Fibroblast of upper back skin (primary cell): Measurements from ENCODE around the gene NCAPD3.
"Not testable (repeated sequence)": the region's sequence is repeated elsewhere in the genome, so short reads cannot be mapped to it uniquely, and the experiment has no call there.

ENCODE experiments used
- DNase-seq: peaks from one replicate; pipeline ENCODE4 v3.0.0-alpha.2; 2013

The NCAPD3 gene

DNA sequence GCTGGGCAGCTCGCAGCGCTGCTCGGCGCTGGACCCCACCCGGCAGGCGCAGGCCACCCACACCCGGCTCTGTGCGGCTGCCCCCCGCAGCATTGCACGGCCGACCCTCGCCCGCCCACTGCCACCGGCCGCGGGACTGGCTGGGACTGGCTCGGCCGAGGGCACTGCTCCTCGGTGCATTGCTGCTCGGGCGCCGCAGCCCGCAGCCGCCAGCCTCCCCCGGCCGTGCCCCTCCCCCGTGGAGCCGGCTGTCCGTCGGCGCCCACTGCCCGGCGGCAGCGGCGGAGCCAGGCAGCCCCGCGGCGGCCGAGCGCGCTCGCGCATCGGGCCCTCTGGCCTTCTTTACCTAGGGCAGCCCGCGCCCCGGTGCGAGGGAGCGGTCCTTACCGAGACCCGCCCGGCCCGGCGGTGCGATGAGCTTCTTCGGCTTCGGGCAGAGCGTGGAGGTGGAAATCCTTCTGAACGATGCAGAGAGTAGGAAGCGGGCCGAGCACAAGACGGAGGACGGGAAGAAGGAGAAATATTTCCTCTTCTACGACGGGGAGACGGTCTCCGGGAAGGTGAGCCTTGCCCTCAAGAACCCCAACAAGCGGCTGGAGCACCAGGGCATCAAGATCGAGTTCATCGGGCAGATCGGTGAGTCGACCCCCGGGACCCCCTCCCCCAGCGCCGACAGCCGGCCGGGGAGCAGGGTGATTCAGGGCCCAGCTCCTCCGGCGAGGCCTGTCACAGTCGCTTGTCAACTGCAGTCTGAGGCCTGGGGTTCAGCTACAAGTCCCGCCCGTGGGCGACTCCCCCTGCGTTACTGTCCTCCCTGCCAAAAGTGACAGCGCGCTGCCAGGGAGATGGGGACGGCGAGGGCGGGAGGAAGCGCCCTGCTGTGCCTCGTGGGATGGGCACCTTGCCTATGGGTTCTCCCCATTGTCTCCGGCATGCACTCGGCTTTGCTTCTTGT, 1.2 kb upstream of the NCAPD3 start:
- peak; percentile 5 for DNase-seq

DNA sequence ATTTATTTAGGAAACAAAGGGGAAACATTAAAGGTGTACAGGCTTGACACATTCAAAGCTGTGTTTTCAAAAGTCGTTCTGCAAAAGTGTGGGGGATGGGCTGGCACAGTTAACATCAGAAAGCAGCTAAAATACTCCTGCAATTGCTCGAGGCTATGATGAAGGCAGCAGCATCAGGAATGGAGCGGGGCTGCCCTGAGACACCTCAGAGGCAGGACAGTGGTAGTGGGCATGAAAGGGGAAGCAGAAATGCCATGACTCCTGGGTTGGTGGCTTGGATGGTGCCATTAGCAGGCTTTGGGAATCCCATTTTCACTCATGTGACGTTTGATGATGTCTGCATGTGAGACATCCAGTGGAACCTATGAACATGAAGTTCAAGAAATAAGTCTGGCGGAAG, 646 bp downstream of the NCAPD3 start:
- DNase-seq: no peak

DNA sequence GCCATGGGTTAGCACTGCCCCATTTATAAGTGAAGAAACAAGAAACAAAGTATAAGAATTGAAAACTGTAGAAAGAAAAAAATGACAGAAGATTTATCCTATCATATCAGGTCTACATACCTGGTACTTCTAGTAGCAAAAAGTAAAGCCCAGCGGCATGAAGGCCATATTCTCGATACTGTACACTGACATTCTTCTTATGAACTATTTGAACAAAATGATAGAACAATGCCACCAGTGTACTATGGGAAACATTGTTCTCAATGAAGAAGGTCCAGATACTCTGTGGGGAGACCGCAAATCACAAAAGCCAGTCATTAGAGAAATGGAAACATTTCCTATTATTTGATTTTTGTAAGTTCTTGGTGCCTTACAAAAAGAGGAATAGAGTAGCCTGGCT, 7.0 kb downstream of the NCAPD3 start:
- DNase-seq: no peak

DNA sequence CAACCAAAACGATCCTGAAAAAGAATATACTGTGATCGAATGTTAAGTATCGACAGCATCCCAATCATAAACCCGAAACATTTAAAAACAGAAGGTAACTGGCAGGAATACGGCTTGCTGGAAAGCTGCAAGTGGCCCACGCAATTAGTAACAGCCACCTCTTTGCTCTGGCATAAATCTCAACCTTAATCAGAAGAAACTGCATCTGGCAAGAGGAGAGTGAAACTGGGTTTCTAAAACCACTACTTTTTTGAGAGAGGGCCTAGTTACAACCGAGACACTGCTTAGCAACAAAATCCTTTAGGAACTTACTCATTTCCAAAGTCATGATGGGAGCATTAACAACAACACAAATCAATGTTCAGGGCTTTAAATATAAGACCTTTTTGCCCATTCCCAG, 7.9 kb downstream of the NCAPD3 start:
- DNase-seq: no peak

DNA sequence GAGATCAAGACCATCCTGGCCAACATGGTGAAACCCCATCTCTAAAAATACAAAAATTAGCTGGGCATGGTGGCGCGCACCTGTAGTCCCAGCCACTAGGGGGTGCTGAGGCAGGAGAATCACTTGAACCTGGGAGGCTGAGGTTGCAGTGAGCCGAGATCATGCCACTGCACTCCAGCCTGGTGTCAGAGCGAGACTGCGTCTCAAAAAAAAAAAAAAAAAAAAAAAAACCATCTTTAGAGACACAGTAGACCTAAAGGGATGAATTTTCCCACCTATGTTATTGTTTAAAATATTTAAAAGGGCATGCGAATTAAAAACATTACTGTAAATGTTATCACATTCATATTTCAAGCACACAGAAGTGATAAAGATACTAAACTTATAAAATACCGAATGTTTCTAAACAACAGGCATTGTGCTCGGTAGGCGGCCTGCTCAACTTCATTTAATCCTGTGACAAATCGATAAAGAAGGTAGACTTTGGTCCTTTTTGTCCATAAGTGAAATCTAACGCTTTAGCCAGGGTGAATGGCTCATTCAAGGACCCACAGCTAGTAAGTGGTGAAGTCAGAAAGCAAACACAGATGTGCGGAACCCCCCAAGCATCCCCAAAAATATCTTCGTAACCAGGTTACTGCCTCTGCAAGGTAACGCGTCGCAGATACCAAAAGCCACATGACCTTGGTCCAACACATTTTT, 16.1 kb downstream of the NCAPD3 start:
- peak; percentile 8 for DNase-seq

DNA sequence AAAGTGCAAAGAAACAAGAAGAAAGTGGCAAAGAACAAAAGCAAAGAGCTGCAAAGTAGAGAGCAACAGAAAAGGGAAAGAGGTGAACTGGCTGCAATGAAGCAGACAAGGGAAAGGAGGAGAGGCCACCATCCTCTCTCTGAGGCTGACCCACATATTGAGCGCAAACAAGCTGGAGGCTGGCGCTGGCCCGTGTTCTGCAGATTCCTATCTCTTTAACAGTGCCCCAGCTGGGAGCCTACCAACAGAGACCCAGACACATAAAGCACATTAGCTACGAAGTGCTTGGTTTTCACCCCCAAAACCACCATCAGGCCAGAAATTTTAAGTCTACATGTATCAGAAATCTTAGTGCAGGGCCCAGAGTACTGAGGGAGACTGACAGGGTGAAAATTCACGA, 17.6 kb downstream of the NCAPD3 start:
- no peak for DNase-seq

DNA sequence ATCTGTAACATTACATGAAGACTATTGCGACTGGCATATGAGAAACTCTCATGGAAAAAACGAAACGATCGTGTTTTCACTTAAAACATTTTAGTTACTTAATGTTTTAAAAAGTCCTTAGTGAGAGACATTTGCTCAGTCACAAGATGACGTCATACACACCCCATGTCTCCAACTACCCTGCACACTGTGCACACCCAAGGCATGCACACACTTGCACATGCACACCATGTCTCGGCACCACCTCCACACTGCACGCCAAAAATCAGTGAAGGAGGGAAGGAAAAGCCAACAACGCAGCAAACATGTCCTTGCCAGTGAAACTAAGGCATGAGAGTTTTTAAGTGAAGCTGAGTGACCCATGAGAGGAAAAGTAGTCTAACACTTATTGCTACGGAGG, 18.0 kb downstream of the NCAPD3 start:
- DNase-seq: no peak

DNA sequence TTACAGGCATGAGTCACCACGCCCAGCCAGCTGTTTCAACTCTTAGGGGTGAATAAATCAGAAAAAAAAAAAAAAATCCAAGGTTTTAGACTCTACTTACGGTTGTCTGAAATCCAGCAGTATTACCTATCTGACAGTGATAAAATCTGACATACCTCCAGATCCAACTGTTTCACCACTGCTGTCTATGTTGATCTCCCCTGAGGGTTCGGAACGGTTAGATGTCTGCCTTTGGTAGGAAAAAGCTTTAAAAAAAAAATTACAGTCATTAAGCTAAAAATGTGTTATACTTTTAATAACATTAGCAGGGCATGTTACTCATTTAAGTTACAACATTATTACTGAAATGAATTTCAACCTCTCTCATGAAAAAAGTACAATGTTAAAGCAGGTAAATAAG, 21.1 kb downstream of the NCAPD3 start:
- no peak for DNase-seq

DNA sequence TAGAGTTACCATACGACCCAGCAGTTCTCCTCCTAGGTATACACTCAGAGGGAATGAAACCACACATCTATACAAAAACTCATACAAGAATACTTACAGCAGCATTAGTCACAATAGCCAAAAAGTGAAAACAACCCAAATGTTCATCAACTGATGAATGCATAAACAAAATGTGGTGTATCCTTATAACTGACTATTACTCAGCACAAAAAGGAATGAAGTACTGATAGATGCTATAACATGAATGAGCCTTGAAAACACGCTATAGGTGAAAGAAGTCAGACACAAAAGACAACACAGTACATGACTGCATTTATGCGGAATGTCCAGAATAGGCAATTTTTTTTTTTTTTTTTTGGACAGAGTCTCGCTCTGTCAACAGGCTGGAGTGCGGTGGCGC, 23.1 kb downstream of the NCAPD3 start:
- no peak for DNase-seq

DNA sequence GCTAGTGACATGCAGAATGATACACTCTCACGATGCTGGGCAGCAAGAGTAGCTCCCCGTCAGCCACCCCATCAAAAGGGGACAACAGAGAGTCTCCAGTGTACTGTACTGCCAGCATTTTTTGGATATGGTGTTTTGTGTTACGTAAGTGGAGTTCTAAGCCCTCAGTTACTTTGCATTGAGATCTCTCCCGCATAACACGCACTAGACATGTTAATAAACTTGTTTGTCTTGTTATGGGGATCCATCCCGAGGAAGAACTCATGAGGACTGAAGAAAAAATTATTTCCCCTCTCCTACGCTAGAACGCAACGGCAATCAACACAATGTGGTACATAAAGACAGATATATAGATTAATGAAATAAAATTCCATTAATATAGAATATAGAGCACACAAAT, 24.2 kb downstream of the NCAPD3 start:
- DNase-seq: no peak

DNA sequence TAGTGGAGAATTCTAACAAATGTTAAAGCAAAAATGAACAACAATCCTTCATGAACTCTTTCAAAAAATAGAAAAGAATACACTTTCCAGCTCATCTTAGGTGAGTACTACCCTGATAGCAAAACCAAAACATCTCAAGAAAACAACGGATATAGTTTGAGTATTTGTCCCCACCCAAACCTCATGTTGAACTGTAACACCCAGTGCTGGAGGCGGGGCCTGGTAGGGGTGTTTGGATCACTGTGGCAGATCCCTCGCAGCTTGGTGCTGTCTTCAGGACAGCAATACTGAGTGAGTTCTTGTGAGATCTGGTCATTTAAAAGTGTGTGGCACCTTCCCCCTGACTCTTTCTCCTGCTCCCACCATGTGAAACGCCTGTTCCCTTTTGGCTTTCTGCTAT, 27.0 kb downstream of the NCAPD3 start:
- DNase-seq: no peak

DNA sequence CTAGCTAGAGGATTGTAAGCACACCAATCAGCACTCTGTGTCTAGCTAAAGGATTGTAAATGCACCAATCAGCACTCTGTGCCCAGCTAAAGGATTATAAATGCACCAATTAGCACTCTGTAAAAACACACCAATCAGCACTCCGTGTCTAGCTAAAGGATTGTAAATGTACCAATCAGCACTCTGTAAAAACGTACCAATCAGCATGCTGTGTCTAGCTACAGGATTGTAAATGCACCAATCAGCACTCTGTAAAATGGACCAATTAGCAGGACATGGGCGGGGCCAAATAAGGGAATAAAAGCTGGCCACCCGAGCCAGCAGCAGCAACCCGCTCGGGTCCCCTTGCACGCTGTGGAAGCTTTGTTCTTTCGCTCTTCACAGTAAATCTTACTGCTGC, 35.7 kb downstream of the NCAPD3 start:
- not testable (repeated sequence) for DNase-seq

DNA sequence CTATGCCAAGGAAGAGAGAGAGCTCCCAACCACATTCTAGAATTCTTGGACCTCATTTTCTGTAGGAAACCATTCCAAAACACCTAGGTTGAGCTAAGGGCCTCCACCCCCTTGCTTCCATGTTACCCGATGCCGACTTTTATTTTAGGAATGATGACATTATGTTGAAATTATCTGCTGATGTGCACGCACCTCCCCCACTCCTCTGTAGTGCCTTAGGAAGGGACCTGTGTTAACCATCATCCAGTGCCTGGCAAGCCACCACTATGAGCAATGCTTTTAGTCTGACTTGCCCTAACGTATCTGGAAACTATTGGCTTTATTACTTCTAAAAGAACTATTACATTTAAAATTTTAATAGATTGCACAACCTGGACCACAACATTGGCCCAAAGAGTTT, 42.1 kb downstream of the NCAPD3 start:
- peak; percentile 67 for DNase-seq

DNA sequence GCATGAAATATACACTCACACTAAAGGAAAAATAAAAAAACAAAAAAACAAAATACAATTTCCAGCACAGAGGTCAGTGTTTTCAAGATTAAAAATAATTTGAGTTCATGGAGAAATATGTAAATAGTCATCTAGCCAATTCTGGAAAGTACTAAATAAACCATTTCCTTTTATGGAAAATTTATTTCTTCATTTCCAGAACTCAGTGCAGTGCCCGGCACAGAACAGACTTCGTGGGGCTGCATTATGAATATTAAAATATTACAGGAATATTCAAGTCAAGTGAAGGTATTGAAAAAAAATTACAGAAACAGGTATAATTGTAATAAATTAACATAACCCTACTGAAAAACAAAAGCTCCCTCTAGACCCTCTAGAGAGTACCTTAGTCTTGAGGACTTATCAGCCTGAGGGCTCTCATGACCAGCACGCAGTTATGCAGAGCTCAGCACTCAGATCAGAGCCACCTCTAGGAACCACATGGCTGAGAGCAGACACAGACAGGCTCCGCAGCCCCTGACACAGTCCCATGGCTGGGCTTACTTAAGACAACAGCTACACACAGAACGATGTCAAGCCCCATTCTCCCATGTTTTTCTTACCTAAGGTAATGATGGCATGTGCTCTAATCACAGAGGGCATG, 45.6 kb downstream of the NCAPD3 start:
- no peak for DNase-seq

DNA sequence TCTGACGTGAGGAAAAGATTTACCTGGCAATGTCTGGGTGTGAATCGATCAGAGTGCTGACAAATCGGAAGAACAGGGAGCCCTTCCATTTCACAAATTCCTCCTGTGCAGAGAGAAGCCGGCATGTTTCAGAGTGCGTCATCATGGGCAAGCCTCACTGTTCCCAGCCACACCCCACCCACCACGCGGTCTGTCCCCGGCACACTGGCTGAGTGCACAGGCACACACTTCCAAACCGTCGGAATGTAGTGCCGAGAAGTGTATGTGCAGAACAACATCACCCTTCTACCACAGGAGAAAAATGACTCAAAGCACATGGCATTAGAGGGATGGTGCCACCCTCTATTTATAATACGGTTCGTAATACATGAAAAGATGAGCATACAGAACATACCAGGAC, 47.5 kb downstream of the NCAPD3 start:
- no peak for DNase-seq

DNA sequence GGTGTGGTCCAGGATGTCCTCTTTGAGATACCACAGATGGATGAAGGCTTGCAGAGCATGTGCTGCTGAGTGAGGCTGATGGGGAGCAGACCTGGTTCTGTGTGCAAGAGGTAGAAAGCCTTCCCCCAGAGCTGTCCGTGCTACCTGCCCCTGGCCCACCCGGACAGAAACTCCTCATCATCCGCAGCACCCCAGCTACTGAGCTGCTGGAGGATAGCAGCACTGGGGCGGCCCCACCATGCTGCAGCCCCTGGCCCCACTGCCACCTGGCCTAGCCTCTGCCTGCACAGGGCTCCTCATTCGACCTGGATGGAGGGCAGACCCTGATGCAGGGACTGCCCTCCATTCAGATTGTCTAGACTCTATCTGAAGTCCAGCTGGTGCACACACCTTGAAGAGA, 50.5 kb downstream of the NCAPD3 start:
- DNase-seq: no peak

DNA sequence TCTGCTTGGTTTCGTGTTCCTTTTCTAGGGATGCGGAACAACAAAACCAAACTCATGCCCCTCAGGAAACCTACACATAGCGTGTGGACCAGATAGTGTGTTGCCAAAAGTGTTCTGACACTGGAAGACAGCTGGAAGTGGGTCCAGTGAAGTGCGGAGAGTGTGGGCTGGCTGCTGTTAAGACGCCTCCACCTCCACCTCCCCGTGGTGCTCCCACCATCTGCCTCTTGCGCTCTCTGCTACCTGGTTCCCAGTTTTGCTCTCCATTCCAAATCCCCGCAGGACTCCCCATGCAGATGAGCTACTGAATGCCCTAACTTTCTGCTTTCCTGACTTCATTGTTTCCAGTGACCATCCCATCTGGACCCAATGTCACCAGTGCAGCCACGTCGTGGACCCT, 51.8 kb downstream of the NCAPD3 start:
- DNase-seq: no peak

DNA sequence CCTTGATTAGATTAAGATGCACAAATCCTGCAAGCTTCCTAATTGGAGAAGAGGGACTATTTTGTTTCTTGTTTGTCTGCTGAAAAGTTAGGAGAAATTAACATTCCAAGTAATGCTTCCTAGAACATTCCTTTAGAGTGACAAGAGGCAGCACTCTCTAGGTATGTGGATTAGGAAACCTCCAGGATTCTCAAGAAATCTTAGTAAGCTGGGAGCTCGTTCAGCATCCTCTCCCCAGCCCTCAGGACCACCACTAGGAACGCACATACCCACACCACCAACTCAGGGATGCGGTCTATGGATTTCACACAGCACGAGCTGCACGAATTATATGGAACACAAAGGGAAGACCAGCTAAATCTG, 52.9 kb downstream of the NCAPD3 start:
- peak; percentile 18 for DNase-seq

DNA sequence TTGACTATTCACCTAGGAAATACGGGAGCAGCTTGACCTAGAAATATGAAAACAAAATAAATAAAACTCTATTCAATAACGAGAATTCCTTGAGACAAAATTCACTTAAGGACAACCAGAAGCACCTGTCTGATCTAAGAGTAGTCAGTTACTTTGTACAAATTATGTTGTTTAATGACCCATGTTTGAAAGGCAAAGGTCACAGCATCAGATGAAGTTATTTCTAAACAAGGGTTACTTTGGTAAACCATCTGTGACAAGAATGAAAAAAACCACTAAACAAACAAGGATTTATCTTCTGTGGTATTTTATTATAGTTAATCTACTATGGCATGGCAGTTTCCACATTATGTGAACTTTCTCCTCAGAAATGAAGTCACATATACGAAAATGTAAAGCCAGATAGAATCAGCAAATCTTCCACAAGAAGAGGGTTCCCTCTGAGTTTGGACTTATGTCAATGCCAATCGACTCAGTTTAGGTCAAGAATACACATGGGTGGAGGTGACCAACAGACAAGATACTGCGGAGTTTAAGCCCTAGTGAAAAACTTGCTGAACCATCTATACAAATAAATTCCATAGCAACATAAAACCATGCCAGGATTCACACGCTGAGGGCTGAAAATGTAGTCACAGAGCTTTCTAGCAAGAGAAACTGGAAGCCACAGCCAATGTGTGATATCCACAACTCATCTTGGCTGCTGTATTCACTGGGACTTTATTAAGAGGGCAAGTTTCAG, 53.4 kb downstream of the NCAPD3 start:
- no peak for DNase-seq

DNA sequence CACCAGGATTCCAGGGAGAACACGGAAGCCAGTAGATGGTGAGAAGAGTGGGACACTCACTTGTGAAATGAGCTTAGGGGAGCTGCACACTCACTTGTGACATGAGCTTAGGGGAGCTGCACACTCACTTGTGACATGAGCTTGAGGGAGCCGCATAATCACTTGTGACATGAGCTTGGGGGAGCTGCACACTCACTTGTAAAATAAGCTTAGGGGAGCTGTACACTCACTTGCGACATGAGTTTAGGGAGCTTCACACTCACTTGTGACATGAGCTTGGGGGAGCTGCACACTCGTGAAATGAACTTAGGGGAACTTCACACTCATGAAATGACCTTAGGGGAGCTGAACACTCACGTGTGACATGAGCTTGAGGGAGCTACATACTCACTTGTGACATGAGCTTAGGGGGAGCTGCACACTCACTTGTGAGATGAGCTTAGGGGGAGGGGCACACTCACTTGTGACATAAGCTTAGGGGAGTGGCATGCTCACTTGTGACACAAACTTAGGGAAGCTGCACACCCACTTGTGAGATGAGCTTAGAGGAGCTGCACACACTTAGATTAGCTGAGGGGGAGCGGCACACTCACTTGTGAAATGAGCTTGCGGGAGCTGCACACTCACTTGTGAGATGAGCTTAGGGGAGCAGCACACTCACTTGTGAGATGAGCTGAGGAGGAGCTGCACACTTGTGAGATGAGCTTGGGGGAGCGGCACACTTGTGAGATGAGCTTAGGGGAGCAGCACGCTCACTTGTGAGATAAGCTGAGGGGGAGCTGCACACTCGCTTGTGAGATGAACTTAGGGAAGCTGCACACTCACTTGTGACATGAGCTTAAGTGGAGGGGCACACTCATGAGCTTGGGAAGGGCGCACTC, 59.0 kb downstream of the NCAPD3 start:
- DNase-seq: no peak

DNA sequence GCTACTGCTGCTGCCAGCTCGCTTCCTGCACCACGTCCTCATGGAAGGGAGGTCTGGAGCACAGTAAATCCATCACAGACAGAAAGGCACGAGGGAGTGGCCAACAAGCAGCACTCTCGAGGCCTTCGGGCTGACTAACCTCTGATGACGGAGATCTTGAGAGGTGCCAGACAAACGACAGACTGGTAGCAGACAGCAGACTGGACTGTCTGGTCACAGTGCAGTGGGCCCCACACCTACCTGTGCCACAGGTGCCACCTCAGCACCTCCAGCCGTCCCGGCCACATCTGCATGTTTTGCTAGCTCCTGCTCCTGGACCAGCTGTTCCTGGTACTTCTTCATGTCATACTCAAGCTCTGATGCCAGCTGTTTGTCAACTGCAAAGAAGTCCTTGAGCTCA, 64.1 kb downstream of the NCAPD3 start:
- DNase-seq: no peak

DNA sequence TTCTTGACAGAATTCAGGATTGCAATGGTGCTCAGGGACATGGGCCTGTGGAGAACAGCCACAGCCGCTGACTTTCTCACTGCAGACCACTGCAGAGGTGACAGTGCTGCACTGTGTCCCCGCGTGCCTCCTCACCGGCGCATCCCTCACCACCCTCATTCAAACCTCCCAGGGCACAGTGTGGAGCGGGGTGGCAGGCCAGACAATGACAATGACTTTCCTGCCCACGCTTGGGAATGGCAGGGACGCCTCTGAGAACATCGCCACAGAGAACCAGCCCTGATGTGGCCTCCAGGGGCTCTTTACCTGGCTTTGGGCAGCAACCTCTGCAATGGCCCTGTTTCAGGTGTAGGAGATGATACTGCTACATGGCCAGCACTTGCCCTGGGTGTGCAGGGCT, 65.7 kb downstream of the NCAPD3 start:
- no peak for DNase-seq
